Putamen (tissue), 1 donor: ENCODE measurements around the gene DOCK9.

ENCODE experiments used
- DNase-seq: peaks from one replicate; pipeline ENCODE4 v3.0.0-alpha.2; 2016; ENCODE audit warnings: low spot score

The DOCK9 gene

DNA sequence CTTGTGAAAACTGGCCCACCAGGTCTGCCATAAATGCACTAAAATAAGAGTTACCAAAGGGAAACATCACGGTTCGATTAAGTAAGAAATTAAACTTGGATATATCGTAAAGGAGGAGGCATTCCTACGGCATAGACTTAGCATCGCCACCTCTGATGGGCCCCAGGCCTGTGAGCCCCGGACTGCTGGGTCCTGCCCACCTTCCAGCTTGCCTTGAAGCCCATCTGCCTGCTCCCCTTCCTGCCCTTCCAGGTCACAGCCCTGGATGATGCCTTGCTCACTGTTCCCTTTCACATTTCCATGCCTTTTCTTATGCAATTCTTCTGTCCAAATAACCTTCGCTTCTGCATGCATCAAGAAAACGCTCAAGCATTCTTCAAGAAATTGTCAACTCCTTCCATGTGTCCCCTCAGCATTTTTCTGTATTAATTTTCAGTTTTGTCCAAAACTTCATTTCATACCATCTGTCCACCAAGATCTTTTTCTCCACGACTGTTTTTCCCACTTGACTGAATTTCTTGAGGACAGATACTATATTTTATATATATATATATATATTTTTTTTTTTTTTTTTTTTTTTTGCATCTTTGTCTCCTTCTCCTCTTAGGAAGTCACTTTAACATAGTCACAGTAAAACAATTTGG is 91.2 kb downstream of the DOCK9 start:
- DNase-seq, result no peak

DNA sequence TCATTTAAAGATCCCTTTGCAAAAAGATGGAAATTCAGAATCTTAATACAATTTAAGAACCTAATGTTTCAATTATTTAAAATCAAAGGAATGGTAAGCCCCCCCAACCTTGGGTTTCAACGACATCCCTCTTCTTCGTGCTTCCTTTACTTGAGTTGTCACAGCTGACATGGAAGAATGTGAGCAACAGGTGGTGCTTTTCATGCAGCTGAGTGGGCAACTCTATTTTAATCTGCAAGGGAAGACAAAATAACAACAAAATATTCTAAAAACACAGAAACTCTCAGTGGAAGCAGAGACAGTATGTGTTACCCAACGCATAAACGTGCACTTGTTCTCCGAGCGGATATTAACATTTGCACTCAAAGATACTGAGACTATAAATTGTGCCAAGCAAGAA is 92.3 kb downstream of the DOCK9 start:
- no peak for DNase-seq

DNA sequence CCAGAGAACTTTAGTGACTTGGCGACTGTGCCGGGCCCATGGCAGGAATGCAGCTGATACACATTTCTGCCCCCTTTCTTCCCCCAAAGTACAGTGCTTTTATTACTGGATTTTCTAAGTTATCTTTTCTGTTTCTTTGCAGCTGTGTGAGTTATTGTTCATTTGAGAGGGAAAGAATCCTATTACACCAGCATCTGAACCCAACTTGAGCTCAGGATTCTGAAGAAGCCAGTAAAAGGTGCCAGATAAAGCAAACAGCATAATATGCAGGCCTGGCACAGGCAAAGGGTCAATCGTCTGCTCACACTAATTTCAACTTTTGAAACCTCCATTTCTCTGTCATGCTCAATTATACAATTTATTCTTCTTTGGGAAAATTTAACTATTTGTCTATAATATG is 93.9 kb downstream of the DOCK9 start:
- DNase-seq, result no peak

DNA sequence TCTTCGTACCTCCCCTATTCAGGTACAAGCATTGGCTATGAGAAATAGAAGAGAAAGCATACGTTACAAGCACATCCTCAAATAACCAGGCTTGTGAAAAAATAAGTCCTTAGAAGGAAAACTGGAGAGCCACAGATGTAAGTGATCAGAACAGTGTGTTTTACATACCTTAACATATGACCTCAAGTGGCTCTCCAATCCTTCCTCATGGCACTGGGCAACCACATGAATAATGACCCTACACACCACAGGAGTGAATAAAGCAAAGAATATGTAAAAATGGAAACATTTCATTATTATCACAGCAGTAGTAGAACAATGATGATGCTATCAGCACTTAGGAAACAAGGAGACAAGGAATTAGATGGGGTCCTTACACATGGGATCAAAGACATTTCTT is 96.5 kb downstream of the DOCK9 start:
- DNase-seq, result no peak

DNA sequence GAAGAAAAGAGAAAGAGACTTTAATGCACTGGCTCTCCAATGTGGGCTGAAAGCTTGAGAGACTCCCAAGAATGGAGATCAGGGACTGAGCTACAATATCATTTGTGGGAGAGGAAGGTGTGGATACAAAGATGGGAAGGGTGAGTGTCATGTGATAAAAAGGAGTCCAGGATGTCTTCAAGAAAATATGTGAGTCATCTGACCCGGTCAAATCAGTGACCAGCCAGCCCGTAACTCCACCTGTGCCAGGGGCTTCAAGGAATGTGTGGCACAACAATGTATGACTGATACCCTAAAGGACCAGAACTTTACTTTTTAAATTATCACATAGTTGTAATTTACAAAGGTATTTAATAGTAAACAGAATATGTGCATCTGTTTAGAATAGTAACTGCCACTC is 97.2 kb downstream of the DOCK9 start:
- no peak for DNase-seq

DNA sequence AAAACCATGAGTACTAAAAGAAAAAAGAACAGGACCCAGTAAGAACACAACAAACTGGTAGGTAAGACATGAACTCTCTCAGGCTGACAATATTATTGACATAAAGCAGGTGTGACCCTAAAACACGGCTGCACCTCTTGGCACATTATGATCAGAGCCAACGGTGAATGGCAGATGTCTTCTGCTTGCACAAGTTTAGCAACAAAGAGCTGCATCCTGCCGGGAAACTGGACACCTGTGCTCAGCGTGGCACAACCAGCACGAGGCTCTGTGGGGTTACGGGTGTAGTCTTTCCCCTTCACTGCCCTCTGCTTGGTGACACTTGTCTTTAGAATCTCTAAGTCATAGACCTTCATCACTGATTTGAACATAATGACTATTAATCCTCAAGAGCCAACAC is 97.9 kb downstream of the DOCK9 start:
- DNase-seq, result no peak

DNA sequence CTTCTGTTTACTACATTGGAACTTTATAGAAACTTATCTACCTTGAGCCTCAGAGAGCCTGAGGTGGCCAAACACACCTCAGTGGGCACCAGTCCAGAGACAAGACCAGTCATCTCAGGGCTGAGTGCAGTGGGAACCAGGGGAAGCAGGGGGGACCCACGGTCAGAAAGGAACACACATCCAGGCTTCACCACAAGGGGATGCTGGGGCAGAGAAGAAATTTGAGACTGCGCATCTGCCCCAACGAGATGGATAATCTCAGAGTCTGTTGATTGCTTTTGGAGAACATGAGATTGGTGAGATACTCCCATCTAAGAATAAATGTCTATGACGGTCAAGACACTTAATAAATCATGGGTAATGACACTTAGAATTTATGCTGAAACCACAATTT is 98.7 kb downstream of the DOCK9 start:
- no peak for DNase-seq

DNA sequence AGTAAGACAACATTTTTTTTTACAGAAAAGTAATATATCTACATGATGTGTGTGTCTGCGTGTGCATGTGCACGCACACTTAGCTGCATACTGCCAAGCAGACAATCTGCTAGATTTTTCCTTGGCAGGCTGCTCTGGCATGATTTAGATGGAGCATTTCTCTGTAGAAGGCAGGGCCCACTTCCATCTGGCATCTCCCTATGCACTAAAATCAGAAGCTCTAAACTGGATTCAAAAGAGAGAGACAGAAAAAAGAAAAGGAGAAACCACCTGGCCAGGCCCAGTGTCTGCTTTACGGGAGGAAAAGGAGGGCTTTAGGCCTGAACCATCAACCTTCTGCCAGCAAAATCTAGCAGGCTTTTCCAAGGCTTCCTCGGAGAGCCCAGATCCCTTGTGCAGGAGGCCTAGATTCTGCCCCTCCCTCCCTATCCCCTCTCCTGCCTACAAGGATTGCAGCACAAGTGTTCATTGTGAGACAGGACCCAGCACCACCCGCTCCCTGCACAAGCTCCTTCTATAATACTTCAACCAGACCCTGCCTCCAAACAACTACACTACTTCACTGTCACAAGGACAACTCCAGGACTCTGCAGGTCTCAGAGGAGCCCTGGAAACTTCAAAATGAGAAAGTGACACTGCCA is 99.3 kb downstream of the DOCK9 start:
- peak; percentile 39 for DNase-seq

DNA sequence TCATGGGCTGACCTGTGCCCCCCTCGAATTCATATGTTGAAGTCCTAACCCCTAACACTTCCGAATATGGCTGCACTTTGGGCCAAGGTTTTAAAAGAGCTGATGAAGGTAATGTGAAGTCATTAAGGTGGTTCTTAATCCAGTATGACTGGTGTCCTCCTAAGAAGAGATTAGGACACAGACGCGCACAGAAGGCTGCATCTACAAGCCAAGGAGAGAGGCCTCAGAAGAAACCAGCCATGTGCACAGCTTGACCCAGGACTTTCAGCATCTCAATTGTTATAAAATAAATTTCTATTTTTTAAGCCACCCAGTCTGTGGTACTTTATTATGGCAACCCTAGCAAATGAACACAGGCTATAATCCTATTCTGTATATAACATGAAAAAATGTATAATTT is 99.9 kb downstream of the DOCK9 start:
- DNase-seq, result no peak

DNA sequence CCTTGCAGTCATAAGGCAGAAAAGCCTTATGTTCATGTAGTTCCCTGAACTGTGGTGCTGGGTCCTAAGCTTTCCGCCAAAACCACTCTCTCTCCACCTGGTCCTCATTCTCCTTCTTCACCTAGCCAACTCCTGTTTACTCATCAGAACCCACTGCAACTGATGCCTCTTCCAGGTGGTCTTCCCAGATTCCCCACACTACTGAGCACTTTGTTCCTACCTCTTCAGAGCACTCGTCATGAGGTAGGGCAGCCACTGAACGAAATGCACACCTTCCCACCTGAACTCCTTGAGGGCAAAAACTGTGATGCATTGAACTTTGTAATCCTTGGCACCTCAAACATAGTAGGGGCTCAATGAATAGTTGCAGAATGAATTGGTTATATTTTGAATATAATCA is 100.4 kb downstream of the DOCK9 start:
- no peak for DNase-seq

DNA sequence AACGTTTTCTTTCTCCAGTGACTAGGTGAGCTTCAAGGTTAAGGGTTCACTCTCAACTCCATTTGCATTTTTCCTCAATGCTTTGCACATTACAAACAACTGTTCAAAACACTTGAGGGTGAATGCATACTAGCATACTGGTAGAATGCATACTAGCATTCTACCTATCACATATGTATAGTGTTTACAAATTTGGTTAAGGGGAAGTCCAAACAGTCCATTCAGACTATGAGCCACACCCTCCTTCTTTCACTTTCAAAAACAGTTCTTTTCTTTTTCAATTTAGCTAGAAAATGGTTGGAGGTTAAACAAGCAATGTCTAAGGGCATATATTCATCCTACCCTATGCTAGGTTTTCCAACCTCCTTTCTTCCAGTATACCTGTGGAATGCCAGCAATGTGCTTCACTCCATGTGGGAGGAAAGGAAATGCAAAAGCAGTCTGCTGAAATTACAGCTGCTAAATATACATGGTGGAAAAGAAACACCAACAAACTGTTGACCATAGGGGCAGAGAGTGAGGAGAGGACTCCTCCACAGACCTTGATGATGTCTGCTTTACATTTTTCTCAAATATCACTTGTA is 102.6 kb downstream of the DOCK9 start:
- no peak for DNase-seq

DNA sequence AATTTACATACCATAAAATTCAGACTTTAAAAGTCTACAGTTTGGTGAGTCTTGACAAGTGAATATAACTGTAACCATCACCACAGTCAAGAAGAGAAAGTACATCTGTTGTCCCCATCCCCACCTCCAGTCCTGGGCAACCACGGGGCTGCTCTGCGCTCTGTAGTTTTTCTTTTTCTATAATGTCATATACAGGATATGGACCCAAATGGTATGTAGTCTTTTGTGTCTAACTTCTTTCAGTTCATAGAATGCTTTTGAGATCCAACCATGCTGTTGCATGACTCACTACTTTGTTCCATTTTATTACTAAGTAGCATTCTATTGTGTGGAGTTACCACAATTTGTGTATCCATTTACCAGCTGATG is 103.9 kb downstream of the DOCK9 start:
- DNase-seq, result no peak

DNA sequence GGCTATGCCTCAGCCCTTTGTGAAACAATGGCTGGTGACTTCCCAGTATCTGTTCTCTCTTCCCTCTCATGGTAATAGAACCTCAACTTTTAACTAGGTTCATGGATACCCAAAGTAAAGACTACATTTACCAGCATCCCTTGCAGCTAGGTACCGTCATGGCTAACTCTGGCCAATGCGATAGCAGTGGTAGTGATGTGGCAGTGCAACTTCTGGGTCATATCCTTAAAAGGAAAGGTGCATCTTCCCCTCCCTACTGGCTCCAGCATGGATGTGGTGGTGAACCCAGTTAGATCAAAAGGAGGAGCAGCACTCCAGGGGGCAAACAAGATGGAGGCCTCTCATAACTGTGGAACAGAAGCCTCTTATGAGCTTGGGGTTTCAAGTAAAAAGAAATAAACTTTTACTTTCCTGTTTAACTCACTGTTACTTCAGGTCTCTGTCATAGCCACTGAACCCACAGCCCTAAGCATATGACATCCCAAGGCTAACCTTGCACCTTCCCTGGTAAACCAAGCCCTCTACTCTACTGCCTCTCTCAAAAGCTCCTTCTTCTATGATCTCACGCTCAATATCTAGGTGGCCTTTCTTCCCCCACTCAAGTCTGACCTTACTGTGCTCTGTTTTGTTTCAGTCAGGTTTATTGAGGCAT is 104.4 kb downstream of the DOCK9 start:
- no peak for DNase-seq

DNA sequence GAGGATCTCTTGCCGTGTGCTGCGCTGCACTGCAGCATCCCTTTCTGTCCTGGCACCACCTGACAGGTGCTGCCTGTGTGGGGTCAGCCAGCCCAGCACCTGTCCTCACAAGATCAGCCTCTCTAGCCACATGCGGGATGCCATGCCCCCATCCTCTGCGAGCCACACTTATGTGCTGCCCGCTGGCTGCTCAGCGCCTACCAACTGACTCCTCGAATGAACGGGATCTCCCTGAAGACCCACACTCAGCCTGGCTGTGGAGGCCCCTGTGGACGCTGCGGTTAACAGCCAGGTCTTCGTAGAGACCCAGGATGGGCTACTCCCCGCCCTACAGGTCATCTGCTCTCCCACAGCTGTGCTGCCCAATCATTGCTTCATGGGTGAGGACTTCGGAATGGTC is 106.1 kb downstream of the DOCK9 start:
- no peak for DNase-seq

DNA sequence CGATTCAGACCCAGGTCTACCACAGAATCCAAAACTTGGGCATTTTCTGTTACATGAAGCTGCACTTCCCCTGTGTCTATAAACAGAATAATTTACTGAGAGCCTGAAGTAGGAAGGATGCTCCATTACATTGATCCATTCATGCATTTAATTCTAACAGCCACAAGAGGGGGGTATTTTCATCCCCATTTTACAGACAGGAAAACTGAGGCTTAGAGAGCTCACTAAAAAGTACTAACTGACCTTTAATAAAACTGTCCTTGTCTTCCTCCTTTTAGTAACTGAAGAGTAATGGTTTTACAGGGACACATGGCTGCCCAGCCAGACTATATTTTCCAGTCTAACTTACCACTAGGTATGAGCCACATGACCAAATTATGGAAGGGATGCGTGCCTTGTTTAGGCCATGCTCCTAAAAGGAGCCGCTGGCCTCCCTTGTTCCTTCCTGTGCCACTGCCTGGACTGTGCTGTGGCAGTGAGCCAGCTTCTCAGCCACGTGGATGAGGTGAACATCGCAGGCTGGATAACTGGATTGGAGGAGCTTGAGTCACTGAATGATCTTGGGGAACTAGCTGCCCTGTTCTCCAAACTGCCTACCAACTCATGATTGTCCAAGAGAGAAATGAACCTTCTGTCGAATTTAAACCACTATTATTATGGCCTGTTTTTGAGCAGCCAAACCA is 108.3 kb downstream of the DOCK9 start:
- no peak for DNase-seq

DNA sequence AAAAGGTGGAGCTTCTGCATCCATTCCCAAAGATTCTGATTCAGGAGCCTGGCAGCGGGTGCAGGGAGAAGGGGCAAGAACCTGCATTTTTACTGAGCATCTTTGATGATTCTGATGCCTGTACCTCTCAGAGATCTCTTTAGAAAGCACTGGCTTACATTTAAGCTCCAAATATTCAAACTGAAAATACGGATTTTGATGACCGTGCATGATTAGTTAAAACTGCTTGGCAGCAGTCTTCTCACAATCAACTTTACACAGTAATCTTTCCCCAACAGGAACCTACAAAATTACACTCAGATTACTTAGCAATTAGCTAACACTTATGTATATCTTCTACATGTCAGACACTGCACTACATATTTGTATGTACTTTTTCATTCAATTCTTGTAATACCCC is 108.9 kb downstream of the DOCK9 start:
- DNase-seq, result no peak

DNA sequence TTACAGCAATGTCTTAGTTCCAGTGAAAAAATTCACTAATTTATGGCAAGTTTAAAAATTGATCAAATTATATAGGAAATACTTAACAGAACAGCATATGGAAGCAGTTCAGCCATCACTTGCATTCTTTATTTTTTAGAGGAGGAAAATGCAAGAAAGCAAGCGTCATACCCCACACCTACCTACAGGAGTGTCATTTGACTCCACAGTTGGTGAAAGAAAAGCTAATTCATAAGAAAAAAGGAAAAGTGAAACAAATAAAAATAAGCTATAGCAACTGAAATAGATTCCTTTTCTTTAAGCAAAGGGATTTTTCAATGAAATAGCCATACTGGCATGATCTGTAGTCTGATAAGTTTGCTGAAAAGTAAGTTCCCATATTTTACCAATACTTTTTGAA is 111.0 kb downstream of the DOCK9 start:
- DNase-seq, result no peak

DNA sequence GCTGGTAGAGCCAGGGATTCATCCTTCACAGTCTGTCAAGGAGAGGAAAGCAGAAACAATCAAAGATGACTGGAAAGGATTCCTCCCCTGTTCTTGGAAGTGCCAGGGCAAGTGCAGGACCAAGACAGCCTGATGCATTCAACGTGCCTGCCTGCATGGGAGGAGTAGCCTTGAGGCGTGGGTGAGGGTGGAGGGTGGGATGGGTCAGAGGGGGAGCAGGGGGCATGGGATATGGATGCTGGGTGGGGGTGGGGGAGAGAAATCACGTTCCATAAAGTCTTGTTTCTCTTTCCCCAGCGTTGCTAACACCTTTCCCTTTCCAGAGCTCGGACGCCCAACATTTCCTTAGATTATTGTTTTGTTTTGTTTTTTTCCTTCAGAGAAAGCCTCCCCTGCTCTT is 117.4 kb downstream of the DOCK9 start:
- DNase-seq, result no peak

DNA sequence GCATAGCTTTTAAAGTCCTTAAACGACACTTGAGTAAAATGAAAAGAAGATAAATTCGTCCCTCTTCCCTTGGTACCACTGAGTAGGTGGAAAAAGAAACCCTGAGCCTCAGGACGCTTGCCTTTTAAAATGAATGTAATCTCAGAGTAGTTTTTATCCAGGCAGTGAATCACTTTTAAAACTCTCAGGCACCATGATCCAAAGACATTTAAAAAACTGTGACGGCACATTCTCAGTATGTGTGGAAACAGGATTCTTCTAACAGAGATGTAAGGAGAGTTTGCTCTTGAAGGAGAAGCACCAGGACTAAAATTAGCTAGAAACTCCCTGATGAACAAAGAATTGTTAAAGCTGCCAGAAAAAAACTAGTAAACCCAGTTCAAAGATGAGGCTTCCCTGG is 119.7 kb downstream of the DOCK9 start:
- DNase-seq, result no peak

DNA sequence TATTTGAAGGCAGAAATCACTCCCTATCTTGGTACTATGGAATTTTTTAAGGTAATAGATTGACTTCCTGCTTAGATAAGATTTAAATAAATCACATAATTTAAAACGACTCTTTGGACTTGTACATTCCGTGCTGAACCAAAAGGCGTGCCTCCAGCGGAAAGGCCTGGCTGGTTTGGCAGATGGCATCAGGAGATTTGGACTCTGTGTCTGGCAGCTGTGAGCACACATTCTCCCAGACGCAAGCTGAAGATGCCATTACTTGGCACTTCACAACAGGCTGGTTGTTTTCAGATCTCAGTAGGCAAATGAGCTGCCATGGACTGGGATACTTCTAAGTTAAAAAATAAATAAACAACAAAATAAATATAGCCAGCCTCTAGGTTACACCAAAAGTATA is 120.9 kb downstream of the DOCK9 start:
- peak; percentile 52 for DNase-seq

DNA sequence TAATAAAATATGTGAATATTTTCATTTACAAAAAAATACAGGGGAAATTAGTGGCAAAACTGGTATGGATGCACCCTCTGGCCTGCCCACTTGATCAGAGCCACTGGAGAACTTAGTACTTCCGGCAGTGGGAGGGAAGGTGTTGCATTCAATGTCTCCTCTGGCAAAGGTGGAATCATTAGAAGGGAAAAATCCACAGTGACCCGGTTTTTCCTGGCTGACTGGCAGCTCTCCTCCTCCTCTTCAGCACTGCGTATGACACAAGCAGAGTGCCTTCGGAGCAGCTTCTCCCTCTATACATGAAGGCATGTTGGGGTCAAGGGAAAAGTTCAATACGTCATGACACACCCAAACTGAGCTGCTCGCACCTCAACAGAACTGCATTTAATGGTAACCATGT is 123.4 kb downstream of the DOCK9 start:
- DNase-seq, result peak; percentile 37

DNA sequence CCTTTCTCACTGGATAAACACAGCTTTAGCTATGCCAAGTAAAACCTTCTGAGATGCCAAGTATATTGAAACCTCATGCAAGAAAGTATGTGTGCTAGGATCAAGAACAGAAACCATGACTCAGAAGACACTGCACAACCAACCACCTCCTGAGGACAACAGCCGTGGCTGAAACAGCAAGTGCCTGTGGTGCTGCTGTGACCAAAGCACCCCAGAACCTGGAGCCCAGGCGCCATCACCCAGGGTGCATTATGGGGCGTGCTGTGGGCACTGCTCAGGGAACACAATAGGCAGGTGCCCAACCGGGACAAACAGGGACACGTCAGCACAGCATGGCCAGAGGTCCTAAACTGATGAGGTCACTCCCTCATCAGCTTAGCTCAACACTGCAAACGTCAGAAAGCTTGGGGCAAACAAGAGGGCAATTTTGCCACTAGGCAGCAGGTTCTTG is 124.1 kb downstream of the DOCK9 start:
- no peak for DNase-seq

DNA sequence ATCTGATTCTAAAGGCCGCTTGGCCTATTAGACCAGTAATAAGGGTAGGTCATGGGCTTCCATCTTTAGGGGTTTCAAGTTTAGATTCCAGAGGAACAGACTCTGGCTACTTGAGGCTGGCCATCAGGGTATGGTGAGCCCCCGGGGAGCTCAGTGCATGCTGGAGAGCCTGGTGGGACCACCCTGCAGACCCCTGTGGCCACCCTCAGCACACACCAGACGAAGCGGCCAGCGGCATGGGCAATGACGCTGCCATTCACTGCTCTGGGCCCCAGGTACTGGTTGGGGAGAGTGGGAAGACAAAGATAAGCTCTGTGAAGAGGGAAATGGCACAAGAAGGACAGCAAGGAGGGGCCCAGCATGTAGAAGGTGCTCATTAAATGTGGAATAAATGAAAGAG is 126.6 kb downstream of the DOCK9 start:
- no peak for DNase-seq
